K562 (cell line): ENCODE measurements around the gene COA7. TPM values are rescaled to one million over a fixed set of nuclear protein-coding genes. Genes with fewer than 3 reads are reported as not detected.

Experiments
- ATAC-seq: fragments of 200-7000 bp; cut with Tn5 transposase; 3 replicates; pipeline ENCODE4 v1.9.1; 2020; ENCODE audit warnings: moderate library complexity
- BruUV-seq: library from RNA; stranded (reverse); fragments of 400-500 nt; replicated peaks from 2 replicates; lab custom pipeline; 2021; lab: Mats Ljungman, UMichigan
- CTCF ChIA-PET: fragments of 300-600 bp; formaldehyde crosslinking; extraction: SDS; loops from one replicate; lab custom pipeline; 2021; ENCODE audit warnings: low intra/inter-chr PET ratio; lab: Yijun Ruan, JAX
- POLR2A ChIA-PET: fragments of 300-600, 350-650 bp; sonication (Branson Sonifier 250); formaldehyde crosslinking; extraction: SDS; loops from one replicate; lab custom pipeline; 2021; ENCODE audit warnings: antibody characterized with exemption, inconsistent platforms; lab: Yijun Ruan, JAX
- DNase-seq, 4 experiments: peaks; one replicate each; pipeline versions ENCODE4 v3.0.0 to v3.0.0-alpha.2; 2011 to 2018; ENCODE audit warnings: low spot score in 3 of 4, mixed read lengths in 3 of 4; ENCODE audit errors: extremely low read depth in 1 of 4
- FAIRE-seq: peaks from 2 replicates; lab custom pipeline; 2011; peaks lifted over from hg19 to GRCh38; lab: Jason Lieb, UNC
- H2AFZ ChIP-seq: 2 replicates; pipeline ENCODE4 v1.6.0; 2011; ENCODE audit warnings: low read depth, low read length, control low read depth, inconsistent platforms
- H3K27ac ChIP-seq: fragments of 200-600 bp; 3 replicates; pipeline ENCODE4 v1.8.0; 2011; ENCODE audit warnings: low read depth, mild to moderate bottlenecking, control low read depth, inconsistent platforms, low read length, moderate library complexity, mixed read lengths; ENCODE audit errors: extremely low read depth
- H3K27me3 ChIP-seq, 2 experiments: fragments of 300-600 bp in 1 of 2; 2 replicates in 1 of 2; 3 replicates in 1 of 2; pipeline versions ENCODE4 v1.6.0 to v1.8.0; 2011; ENCODE audit warnings: inconsistent platforms in 2 of 2, low read length in 2 of 2, mild to moderate bottlenecking in 1 of 2, mixed read lengths in 1 of 2, moderate library complexity in 1 of 2; ENCODE audit not compliant: control insufficient read depth in 2 of 2, insufficient read depth in 2 of 2
- H3K36me3 ChIP-seq: fragments of 300-600 bp; 3 replicates; pipeline ENCODE4 v1.8.0; 2011; ENCODE audit warnings: mild to moderate bottlenecking, low read length, inconsistent platforms; ENCODE audit not compliant: control insufficient read depth, insufficient read depth
- H3K4me1 ChIP-seq, 2 experiments: fragments of 200-600 bp in 1 of 2; replicated peaks in 1 of 2; 2 replicates in 1 of 2; 3 replicates in 1 of 2; pipeline versions ENCODE4 v1.5.1 to v1.8.0; 2011; ENCODE audit warnings: inconsistent platforms in 2 of 2, low read length in 2 of 2, mild to moderate bottlenecking in 1 of 2, mixed read lengths in 1 of 2, moderate library complexity in 1 of 2; ENCODE audit not compliant: control insufficient read depth in 2 of 2, insufficient read depth in 2 of 2
- H3K4me2 ChIP-seq: 2 replicates; pipeline ENCODE4 v1.6.1; 2011; ENCODE audit warnings: low read length, control low read depth, inconsistent platforms, mixed read lengths; ENCODE audit not compliant: insufficient read depth
- H3K4me3 ChIP-seq: fragments of 200-600 bp; sonication (generic), shearing (Covaris generic); 2 replicates; pipeline ENCODE4 v1.5.1; 2016; ENCODE audit warnings: control low read depth, inconsistent platforms
- H3K79me2 ChIP-seq: fragments of 200-600 bp; 3 replicates; pipeline ENCODE4 v1.8.0; 2011; ENCODE audit warnings: low read length, inconsistent platforms; ENCODE audit not compliant: control insufficient read depth, insufficient read depth
- H3K9ac ChIP-seq, 2 experiments: 2 replicates each; pipeline versions ENCODE4 v1.6.0 to v1.6.1; 2011; ENCODE audit warnings: low read depth in 2 of 2, low read length in 2 of 2, control low read depth in 1 of 2, inconsistent platforms in 1 of 2, mild to moderate bottlenecking in 1 of 2, mixed read lengths in 1 of 2; ENCODE audit not compliant: insufficient read depth in 1 of 2
- H3K9me1 ChIP-seq: one replicate; pipeline ENCODE4 v1.6.0; 2011; ENCODE audit warnings: inconsistent platforms, mild to moderate bottlenecking, low read length, moderate library complexity; ENCODE audit not compliant: control insufficient read depth, insufficient read depth
- H3K9me3 ChIP-seq: replicated peaks from 2 replicates; pipeline ENCODE4 v1.5.1; 2011; ENCODE audit warnings: low read depth, low read length, inconsistent platforms; ENCODE audit not compliant: control insufficient read depth, insufficient read depth
- H4K20me1 ChIP-seq: replicated peaks from 2 replicates; pipeline ENCODE4 v1.6.1; 2011; ENCODE audit warnings: low read length, inconsistent platforms, mixed read lengths; ENCODE audit not compliant: control insufficient read depth, insufficient read depth
- BCOR ChIP-seq: fragments of 450-650 bp; IDR thresholded peaks from 2 replicates; pipeline ENCODE4 v1.6.1; 2016
- CBFA2T2 ChIP-seq: fragments of 450-650 bp; conservative IDR thresholded peaks from 2 replicates; pipeline ENCODE4 v1.6.1; 2017; ENCODE audit warnings: mild to moderate bottlenecking
- ESRRA ChIP-seq: fragments of 450-650 bp; IDR thresholded peaks from 2 replicates; pipeline ENCODE4 v1.6.1; 2014; ENCODE audit warnings: low read depth, mild to moderate bottlenecking, moderate library complexity, borderline replicate concordance
- FOS ChIP-seq: IDR thresholded peaks from 3 replicates; pipeline ENCODE4 v1.6.1; 2011; ENCODE audit not compliant: insufficient read length; ENCODE audit errors: extremely low read depth
- FOXJ3 ChIP-seq: sonication (generic); formaldehyde crosslinking; IDR thresholded peaks from 2 replicates; pipeline ENCODE4 v1.4.0; 2020; ENCODE audit warnings: mild to moderate bottlenecking, missing genetic modification reagents
- IFI16 ChIP-seq: fragments of 250-450 bp; sonication (Bioruptor Pico); IDR thresholded peaks from 2 replicates; pipeline ENCODE4 v2.1.2; 2022; ENCODE audit warnings: mild to moderate bottlenecking, inconsistent platforms
- KDM1A ChIP-seq, 2 experiments: fragments of 450-650 bp; IDR thresholded peaks; 2 replicates each; pipeline ENCODE4 v1.6.1; 2016; ENCODE audit warnings: mild to moderate bottlenecking in 2 of 2
- MAFF ChIP-seq: IDR thresholded peaks from 2 replicates; pipeline ENCODE4 v1.6.1; 2012; ENCODE audit warnings: low read length, improper control_type of control experiment
- PHF20 ChIP-seq: fragments of 450-650 bp; IDR thresholded peaks from 2 replicates; pipeline ENCODE4 v1.6.1; 2018; ENCODE audit not compliant: partially characterized antibody
- POLR2AphosphoS5 ChIP-seq: IDR thresholded peaks from 2 replicates; pipeline ENCODE4 v1.6.1; 2011; ENCODE audit warnings: mild to moderate bottlenecking, low read depth, low read length, moderate library complexity; ENCODE audit not compliant: control insufficient read depth, insufficient read depth
- POLR2B ChIP-seq: fragments of 450-650 bp; IDR thresholded peaks from 2 replicates; pipeline ENCODE4 v1.6.1; 2018; ENCODE audit warnings: low read depth; ENCODE audit not compliant: partially characterized antibody
- RBM25 ChIP-seq: fragments of 200-400 bp; formaldehyde crosslinking; IDR thresholded peaks from 2 replicates; pipeline ENCODE4 v1.6.1; 2018; ENCODE audit warnings: low read length, low read depth, moderate library complexity; ENCODE audit not compliant: severe bottlenecking
- RBM39 ChIP-seq: fragments of 200-400 bp; formaldehyde crosslinking; optimal IDR thresholded peaks from 2 replicates; pipeline ENCODE3; 2018; ENCODE audit warnings: low read depth, low read length
- RCOR1 ChIP-seq, 2 experiments: IDR thresholded peaks; 2 replicates each; pipeline ENCODE4 v1.6.1; 2012; ENCODE audit warnings: low read depth in 2 of 2, low read length in 2 of 2, borderline replicate concordance in 1 of 2, improper control_type of control experiment in 1 of 2
- SMARCA5 ChIP-seq: fragments of 450-650 bp; IDR thresholded peaks from 2 replicates; pipeline ENCODE4 v1.6.1; 2016
- TARDBP ChIP-seq: fragments of 450-650 bp; IDR thresholded peaks from 2 replicates; pipeline ENCODE4 v1.6.1; 2016
- TEAD1 ChIP-seq, 2 experiments: fragments of 450-650 bp in 1 of 2; sonication (generic) in 1 of 2; formaldehyde crosslinking; IDR thresholded peaks; 2 replicates each; pipeline versions ENCODE4 v1.4.0 to v1.8.0; 2020 to 2022; ENCODE audit warnings: mild to moderate bottlenecking in 2 of 2, missing genetic modification reagents in 1 of 2
- ZBTB17 ChIP-seq: fragments of 450-650 bp; formaldehyde crosslinking; IDR thresholded peaks from 2 replicates; pipeline ENCODE4 v1.4.0; 2020; ENCODE audit warnings: mild to moderate bottlenecking
- ZC3H4 ChIP-seq: sonication (generic); formaldehyde crosslinking; IDR thresholded peaks from 2 replicates; pipeline ENCODE4 v1.9.0; 2021; ENCODE audit warnings: missing genetic modification reagents, borderline replicate concordance
- ZEB2 ChIP-seq: fragments of 450-650 bp; IDR thresholded peaks from 2 replicates; pipeline ENCODE4 v1.6.1; 2016
- ZKSCAN1 ChIP-seq: fragments of 150-350 bp; IDR thresholded peaks from 2 replicates; pipeline ENCODE4 v1.6.1; 2016; ENCODE audit warnings: low read depth, low read length
- ZNF121 ChIP-seq: sonication (generic); formaldehyde crosslinking; conservative IDR thresholded peaks from 2 replicates; pipeline ENCODE4 v1.8.0; 2022; ENCODE audit warnings: missing genetic modification reagents
- ZNF146 ChIP-seq: IDR thresholded peaks from one replicate; pipeline ENCODE4 v1.6.1; 2018; ENCODE audit warnings: missing compliant biosample characterization; ENCODE audit not compliant: unreplicated experiment
- ZNF217 ChIP-seq: sonication (generic); formaldehyde crosslinking; IDR thresholded peaks from 2 replicates; pipeline ENCODE4 v1.8.0; 2022; ENCODE audit warnings: mild to moderate bottlenecking, missing genetic modification reagents
- ZNF384 ChIP-seq: IDR thresholded peaks from 2 replicates; pipeline ENCODE4 v1.6.1; 2012; ENCODE audit warnings: low read depth, low read length, improper control_type of control experiment
- ZNF778 ChIP-seq: fragments of 450-650 bp; formaldehyde crosslinking; IDR thresholded peaks from 2 replicates; pipeline ENCODE4 v1.4.0; 2020; ENCODE audit warnings: mild to moderate bottlenecking, moderate library complexity
- WGBS: fragments of 100-300 bp; shearing (Covaris generic); methylation state at CpG from one replicate; pipeline ENCODE4 v1.1.6; 2016; ENCODE audit warnings: low coverage, mixed read lengths; ENCODE audit not compliant: insufficient coverage; ENCODE audit errors: missing lambda C conversion rate; 5-methylcytosine and 5-hydroxymethylcytosine counted together
- in situ Hi-C: fragments of 300-500 bp; cut with MboI; formaldehyde crosslinking; loops from 4 replicates; pipeline ENCODE4 v1.15.0; 2018; ENCODE audit warnings: inconsistent platforms, mixed read lengths
- intact Hi-C: fragments of 100-400 bp; cut with micrococcal nuclease; formaldehyde crosslinking; loops from 2 replicates; pipeline ENCODE4 v1.14.2; 2022
- polyA plus RNA-seq, 8 experiments: library from polyadenylated mRNA; depleted of rRNA in 4 of 8; stranded (reverse) in 5 of 8; unstranded in 3 of 8; fragments of >200 nt; fragmentation: Nextera tagmentation in 2 of 8; fragmentation: Illumina TruSeq in 1 of 8; extraction: Ambion mirVana in 2 of 8; extraction: Trizol in 1 of 8; gene quantifications; 2 replicates each; pipeline versions ENCODE4 v1.2.1 to v1.2.3, GENCODE V29; 2011 to 2014; ENCODE audit warnings: inconsistent platforms in 1 of 8, missing spikeins in 1 of 8
- total RNA-seq, 7 experiments: library from RNA; depleted of rRNA in 6 of 7; stranded (reverse); fragments of >200 nt in 6 of 7; fragmentation: Illumina TruSeq in 2 of 7; extraction: Trizol in 2 of 7; gene quantifications; 2 replicates each; pipeline versions ENCODE4 v1.2.1 to v1.2.3, GENCODE V29; 2011 to 2021; ENCODE audit warnings: low replicate concordance in 1 of 7

COA7 gene
- total and polyA plus RNA-seq, 9 of the 15 experiments (the other 6 are each of a cell fraction or from before 2014, with no cell fraction given), result 19.4 to 82.8 (median 51.0) TPM

DNA sequence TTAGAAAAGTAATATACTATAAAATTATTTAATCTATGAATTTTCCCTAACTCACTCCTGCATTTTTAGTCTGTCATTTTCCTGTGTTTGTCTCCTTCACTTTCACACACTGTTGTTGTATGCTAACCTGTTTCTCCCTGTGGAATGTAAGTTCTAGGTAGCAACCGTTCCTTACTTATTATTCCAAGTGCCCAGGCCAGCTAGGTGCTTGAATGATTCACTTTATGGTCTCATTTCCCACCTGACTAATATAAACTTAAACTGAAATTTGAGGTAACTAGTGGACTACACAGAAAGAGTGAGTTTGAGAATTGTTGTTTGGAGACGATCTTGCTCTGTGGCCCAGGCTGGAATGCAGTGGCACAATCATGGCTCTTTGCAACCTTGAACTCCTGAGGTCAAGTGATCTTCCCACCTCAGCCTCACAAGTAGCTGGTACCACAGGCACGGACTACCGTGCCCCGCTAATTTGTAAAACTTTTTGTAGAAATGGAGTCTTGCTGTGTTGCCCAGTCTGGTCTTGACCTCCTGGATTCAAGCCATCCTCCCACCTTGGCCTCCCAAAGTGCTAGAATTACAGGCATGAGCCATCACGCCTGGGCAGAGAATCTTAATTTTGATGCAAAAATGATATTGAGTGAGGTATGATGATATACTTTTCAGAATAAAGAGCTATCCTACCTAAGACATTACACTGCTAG, 30.0 kb upstream of the COA7 start:
- peak overlapping the region; percentile 38 to 84; a peak in 3 of 4 replicates for H3K9ac ChIP-seq
- H3K36me3 ChIP-seq, result peaks cover 5% of the 10 kb centered on the region; the same call in 2 of the 3 replicates
- intact Hi-C loops, result loop anchor here (10.0 kb wide), 1 partner anchor 117 kb away; the partner anchor contains the start of gene ZYG11A
- no peak overlapping the region for H3K4me3 ChIP-seq
- 0 out of 2 replicates have a peak overlapping the region, but pooled peaks have one; percentile 21 for H3K4me2 ChIP-seq
- FAIRE-seq (no peak), ATAC-seq (no peak), DNase-seq (no peak)
- in situ Hi-C loops, result no loop called here
- peaks cover 11 to 15% of the 10 kb centered on the region in 2 experiments; a peak in 4 of 5 replicates for H3K4me1 ChIP-seq
- CTCF ChIA-PET, result no interaction called here
- WGBS, result 76% methylated on average over 6 of the region's 6 CpGs
- no peak overlapping the region for H2AFZ ChIP-seq
- no peaks in the 10 kb centered on the region for H3K9me3 ChIP-seq
- peaks cover 41% of the 10 kb centered on the region for H3K79me2 ChIP-seq
- POLR2A ChIA-PET, result interaction anchor here (0.6 to 5.2 kb wide), 6 partner anchors 10 to 115 kb away, joined by 3 to 15 read pairs (median 4); partner anchors contain the start of gene ZYG11A
- H3K9me1 ChIP-seq, result no peaks in the 10 kb centered on the region
- TF ChIP-seq ZC3H4 (CRISPR knock-in tag) (no peak), MAFF (no peak), RBM39 (no peak), BCOR (peak; percentile 86), IFI16 (CRISPR knock-in tag) (no peak), ZEB2 (no peak), ZKSCAN1 (no peak), CBFA2T2 (no peak), ZBTB17 (CRISPR knock-in tag) (no peak), ZNF121 (CRISPR knock-in tag) (peak; percentile 98), RCOR1 (IDR thresholded peaks at IDR 0.05; ENCODE audit: borderline replicate concordance in 1 of 2, low read depth in 2 of 2, low read length in 2 of 2) (peak in 1 of 2 experiments; percentile 24; a peak in 1 of 4 replicates), FOS (no peak), KDM1A (IDR thresholded peaks at IDR 0.05) (peak; percentile 50 to 74; a peak in 3 of 4 replicates), PHF20 (no peak), POLR2B (no peak), TEAD1 (CRISPR knock-in tag; IDR thresholded peaks at IDR 0.05) (peak in 1 of 2 experiments; percentile 52; a peak in 1 of 4 replicates), FOXJ3 (CRISPR knock-in tag) (no peak), TARDBP (no peak), ESRRA (0 out of 2 replicates have a peak, but pooled peaks have one; percentile 9), RBM25 (peak; percentile 76), ZNF778 (CRISPR knock-in tag) (no peak), POLR2AphosphoS5 (no peak), ZNF384 (no peak), ZNF217 (no peak), ZNF146 (no peak), SMARCA5 (0 out of 2 replicates have a peak, but pooled peaks have one; percentile 32)
- BruUV-seq, result no TSS peak
- no peaks in the 10 kb centered on the region for H3K27me3 ChIP-seq
- no peak overlapping the region for H3K27ac ChIP-seq
- H4K20me1 ChIP-seq, result no peaks in the 10 kb centered on the region
